Gastroesophageal sphincter (tissue), 4 donors: ENCODE measurements around the gene TCN1. TPM values are rescaled to one million over a fixed set of nuclear protein-coding genes. Genes with fewer than 3 reads are reported as not detected.
A peak's percentile ranks its signal among the peaks of the same experiment; 100 is the strongest.
"Not testable (repeated sequence)": the region's sequence is repeated elsewhere in the genome, so short reads cannot be mapped to it uniquely, and the experiment has no call there.

Experiments used
- ATAC-seq: fragments of 150-250 bp; one replicate; pipeline ENCODE4 v1.9.1; 2016; ENCODE audit warnings: mild to moderate bottlenecking, moderate library complexity
- H3K27ac ChIP-seq, 4 donors: fragments of 200-600 bp; sonication (generic) in 3 of 4; 1 replicate in 3 of 4; 2 replicates in 1 of 4; pipeline ENCODE4 v1.5.1; 2016 to 2019
- H3K27me3 ChIP-seq: fragments of 200-600 bp; sonication (generic); one replicate; pipeline ENCODE4 v1.5.1; 2019
- H3K36me3 ChIP-seq, 2 donors: fragments of 200-600 bp; sonication (generic); one replicate each; pipeline ENCODE4 v1.5.1; 2019; ENCODE audit warnings: control low read depth in 1 of 2
- H3K4me1 ChIP-seq, 3 donors: fragments of 200-600 bp; sonication (generic); 1 replicate in 2 of 3; 2 replicates in 1 of 3; pipeline ENCODE4 v1.5.1; 2016 to 2019; ENCODE audit warnings: control low read depth in 2 of 3
- H3K4me3 ChIP-seq, 2 donors: fragments of 200-600 bp; sonication (generic); one replicate each; pipeline ENCODE4 v1.5.1; 2019; ENCODE audit warnings: mild to moderate bottlenecking in 1 of 2, moderate library complexity in 1 of 2
- H3K9me3 ChIP-seq, 3 donors: fragments of 200-600 bp; sonication (generic); one replicate each; pipeline ENCODE4 v1.5.1; 2017 to 2019; ENCODE audit warnings: control low read depth in 2 of 3
- EP300 ChIP-seq: sonication (generic); formaldehyde crosslinking; IDR thresholded peaks from one replicate; pipeline ENCODE4 v1.6.1; 2017; ENCODE audit warnings: antibody characterized with exemption, mild to moderate bottlenecking
- POLR2A ChIP-seq, 2 donors: fragments of 450-650 bp; IDR thresholded peaks; one replicate each; pipeline ENCODE4 v1.6.1; 2017; ENCODE audit warnings: antibody characterized with exemption in 2 of 2, mild to moderate bottlenecking in 2 of 2, moderate library complexity in 1 of 2
- POLR2AphosphoS5 ChIP-seq: sonication (generic); formaldehyde crosslinking; IDR thresholded peaks from one replicate; pipeline ENCODE4 v1.6.1; 2017; ENCODE audit warnings: antibody characterized with exemption
- WGBS, 2 donors: methylation state at CpG; one replicate each; pipeline ENCODE4 v1.1.5; 2018; ENCODE audit warnings: low coverage in 1 of 2; 5-methylcytosine and 5-hydroxymethylcytosine counted together
- total RNA-seq, 4 donors: library from RNA; depleted of rRNA; stranded (reverse); fragments of >200 nt; gene quantifications; one replicate each; pipeline ENCODE4 v1.1.0, GENCODE V29; 2016
- TF ChIP-seq, protein P1 (sequence below), 4 experiments: fragments of 200-600 bp in 2 of 4; fragments of 450-650 bp in 2 of 4; sonication (generic) in 1 of 4; IDR thresholded peaks; one replicate each; pipeline ENCODE4 v1.5.1; 2017 to 2019; ENCODE audit warnings: antibody characterized with exemption in 4 of 4, mild to moderate bottlenecking in 2 of 4, moderate library complexity in 2 of 4

Gene TCN1
- total RNA-seq, 4 donors from 2014 or later: 23.8 TPM; not detected in 3

GRCh38 chr11:59839615-59840014 is 26.7 kb downstream of the TCN1 start:
- no peaks in the 10 kb centered on the region for H3K27me3 ChIP-seq
- TF ChIP-seq POLR2A (IDR thresholded peaks at IDR 0.05) (no peak), EP300 (no peak), POLR2AphosphoS5 (no peak)
- TF ChIP-seq, protein P1, sequence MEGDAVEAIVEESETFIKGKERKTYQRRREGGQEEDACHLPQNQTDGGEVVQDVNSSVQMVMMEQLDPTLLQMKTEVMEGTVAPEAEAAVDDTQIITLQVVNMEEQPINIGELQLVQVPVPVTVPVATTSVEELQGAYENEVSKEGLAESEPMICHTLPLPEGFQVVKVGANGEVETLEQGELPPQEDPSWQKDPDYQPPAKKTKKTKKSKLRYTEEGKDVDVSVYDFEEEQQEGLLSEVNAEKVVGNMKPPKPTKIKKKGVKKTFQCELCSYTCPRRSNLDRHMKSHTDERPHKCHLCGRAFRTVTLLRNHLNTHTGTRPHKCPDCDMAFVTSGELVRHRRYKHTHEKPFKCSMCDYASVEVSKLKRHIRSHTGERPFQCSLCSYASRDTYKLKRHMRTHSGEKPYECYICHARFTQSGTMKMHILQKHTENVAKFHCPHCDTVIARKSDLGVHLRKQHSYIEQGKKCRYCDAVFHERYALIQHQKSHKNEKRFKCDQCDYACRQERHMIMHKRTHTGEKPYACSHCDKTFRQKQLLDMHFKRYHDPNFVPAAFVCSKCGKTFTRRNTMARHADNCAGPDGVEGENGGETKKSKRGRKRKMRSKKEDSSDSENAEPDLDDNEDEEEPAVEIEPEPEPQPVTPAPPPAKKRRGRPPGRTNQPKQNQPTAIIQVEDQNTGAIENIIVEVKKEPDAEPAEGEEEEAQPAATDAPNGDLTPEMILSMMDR (IDR thresholded peaks at IDR 0.05): no peak
- no peaks in the 10 kb centered on the region for H3K9me3 ChIP-seq

DNA sequence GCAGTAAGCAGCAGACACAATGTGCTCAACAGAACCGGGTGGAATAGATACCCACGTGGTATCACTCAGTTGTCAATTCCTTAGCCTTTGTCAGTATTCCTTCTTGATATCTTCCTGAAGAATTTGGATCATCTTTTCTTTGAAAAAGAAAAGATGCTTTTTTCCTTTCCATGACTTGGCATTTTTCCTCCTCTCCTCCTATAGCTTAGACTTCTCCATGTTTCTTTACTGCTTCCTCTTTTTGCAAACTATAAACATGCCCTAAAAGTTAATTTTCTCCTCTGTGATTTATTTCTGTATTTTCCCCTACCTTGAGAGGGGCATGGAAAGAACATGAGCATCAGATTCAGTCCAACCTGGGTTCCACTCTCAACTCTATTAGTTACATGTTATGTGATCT is 32.7 kb downstream of the TCN1 start:
- no peak for ATAC-seq
- Histone ChIP-seq H3K9me3 (no peaks in the 10 kb centered on the region), H3K36me3 (no peaks in the 10 kb centered on the region), H3K27ac (no peak overlapping the region), H3K4me3 (no peak overlapping the region), H3K27me3 (no peaks in the 10 kb centered on the region), H3K4me1 (no peaks in the 10 kb centered on the region)
- TF ChIP-seq EP300 (no peak), POLR2A (IDR thresholded peaks at IDR 0.05) (no peak), POLR2AphosphoS5 (no peak)
- TF ChIP-seq, protein P1 (IDR thresholded peaks at IDR 0.05): no peak
- WGBS, 2 donors: 59 to 70% methylated on average over 2 of the region's 2 CpGs

More at GRCh38 chr11:59839615-59840014, 26.7 kb downstream of the TCN1 start:
- Histone ChIP-seq H3K4me3 (no peak overlapping the region), H3K36me3 (no peaks in the 10 kb centered on the region), H3K4me1 (no peaks in the 10 kb centered on the region), H3K27ac (no peak overlapping the region)
- ATAC-seq: no peak

- H3K4me1 ChIP-seq: no peaks in the 10 kb centered on the region
- TF ChIP-seq, protein P1 (IDR thresholded peaks at IDR 0.05): no peak
- TF ChIP-seq EP300 (no peak), POLR2A (IDR thresholded peaks at IDR 0.05) (no peak)
- WGBS, 2 donors: 77 to 83% methylated on average over 2 to 3 of the region's 3 CpGs
- H3K36me3 ChIP-seq: no peaks in the 10 kb centered on the region
- no peak for ATAC-seq
- H3K4me3 ChIP-seq: no peak overlapping the region
- H3K27ac ChIP-seq: no peak overlapping the region
- H3K27me3 ChIP-seq: no peaks in the 10 kb centered on the region
- no peaks in the 10 kb centered on the region for H3K9me3 ChIP-seq
Observed at GRCh38 chr11:59829358-59829757, 36.9 kb downstream of the TCN1 start.

DNA sequence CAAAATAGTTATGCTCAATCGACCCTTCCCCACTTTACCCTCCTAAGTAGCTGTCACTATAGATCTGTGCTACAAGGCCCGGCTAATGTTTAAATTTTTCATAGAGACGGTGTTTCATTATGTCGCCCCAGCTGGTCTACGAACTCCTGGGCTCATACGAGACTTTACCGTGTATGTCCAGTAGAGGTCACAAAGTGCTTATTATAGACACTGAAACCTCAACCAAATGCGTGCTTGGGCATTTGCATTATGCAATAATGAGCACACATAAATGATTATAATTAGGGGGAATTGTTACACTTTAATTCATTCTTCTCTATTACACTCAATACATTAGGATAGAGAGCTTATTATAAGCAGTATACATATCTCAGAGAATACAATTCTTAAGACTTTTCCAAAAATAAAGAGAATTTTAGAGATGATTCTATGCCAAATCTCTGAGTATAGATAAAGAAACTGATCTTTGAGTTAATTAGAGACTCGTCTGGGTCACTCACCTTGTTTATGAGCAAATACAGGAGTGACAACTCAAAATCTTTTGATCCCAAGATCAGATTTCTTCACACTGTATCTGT is 43.2 kb downstream of the TCN1 start:
- peak; percentile 36 for ATAC-seq
- 5 to 7% methylated on average over 8 to 9 of the region's 9 CpGs for WGBS, 2 donors
- TF ChIP-seq, protein P1 (IDR thresholded peaks at IDR 0.05): peak; percentile 21 to 72 (median 41)
- no peak for TF ChIP-seq POLR2A (IDR thresholded peaks at IDR 0.05)
- Histone ChIP-seq H3K27ac (no peak overlapping the region), H3K4me1 (no peaks in the 10 kb centered on the region), H3K9me3 (no peaks in the 10 kb centered on the region), H3K36me3 (no peaks in the 10 kb centered on the region), H3K27me3 (no peaks in the 10 kb centered on the region), H3K4me3 (no peak overlapping the region)

- H3K4me1 ChIP-seq: no peaks in the 10 kb centered on the region
- H3K9me3 ChIP-seq: no peaks in the 10 kb centered on the region
- TF ChIP-seq POLR2AphosphoS5: no peak
- no peak for TF ChIP-seq EP300
- no peak for TF ChIP-seq POLR2A (IDR thresholded peaks at IDR 0.05)
- TF ChIP-seq, protein P1 (IDR thresholded peaks at IDR 0.05): no peak
- WGBS, 2 donors: 67 to 85% methylated on average over 3 to 4 of the region's 4 CpGs
- no peak overlapping the region for H3K27ac ChIP-seq
- H3K36me3 ChIP-seq: no peaks in the 10 kb centered on the region
- no peak overlapping the region for H3K4me3 ChIP-seq
- no peak for ATAC-seq
- peaks cover 19% of the 10 kb centered on the region for H3K27me3 ChIP-seq
Observed at GRCh38 chr11:59818572-59818971, 47.7 kb downstream of the TCN1 start.

GRCh38 chr11:59816434-59816833 is 49.9 kb downstream of the TCN1 start:
- H3K9me3 ChIP-seq, ATAC-seq, H3K4me1 ChIP-seq, H3K27ac ChIP-seq, H3K4me3 ChIP-seq, H3K36me3 ChIP-seq: not testable (repeated sequence)
- H3K27me3 ChIP-seq: peaks cover 27% of the 10 kb centered on the region
- 38 to 50% methylated on average over 1 of the region's 1 CpG for WGBS, 2 donors
